AG09319 (cell line): ENCODE measurements around the gene ENOX2.

Experiments
- DNase-seq: peaks from one replicate; pipeline ENCODE4 v3.0.0-alpha.2; 2010; ENCODE audit warnings: low read depth; ENCODE audit errors: extremely low read depth
- TF ChIP-seq, protein P1 (sequence below): IDR thresholded peaks from 2 replicates; pipeline ENCODE4 v1.5.1; 2011; ENCODE audit warnings: low read depth, mild to moderate bottlenecking, inconsistent platforms, low read length, moderate library complexity

The ENOX2 gene

DNA sequence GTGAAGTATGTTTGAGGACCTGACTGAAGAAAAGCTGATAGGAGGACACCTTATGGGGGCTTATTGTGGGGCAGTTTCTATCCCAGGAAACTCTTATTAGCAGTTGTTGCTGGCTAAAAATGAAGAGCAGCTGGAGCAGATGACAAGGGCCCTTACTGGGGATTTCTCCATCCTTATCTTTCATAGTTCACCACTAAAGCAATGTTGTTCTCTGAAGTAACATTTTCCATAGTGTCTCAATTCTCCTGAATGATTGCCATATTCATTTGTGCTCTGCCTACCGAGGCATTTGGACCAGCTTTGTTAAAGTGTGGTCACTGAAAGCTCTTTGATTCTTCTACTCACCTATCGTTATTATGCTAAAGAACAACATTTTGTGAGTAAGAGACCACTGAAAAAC, 7.7 kb downstream of the ENOX2 start:
- TF ChIP-seq, protein P1, sequence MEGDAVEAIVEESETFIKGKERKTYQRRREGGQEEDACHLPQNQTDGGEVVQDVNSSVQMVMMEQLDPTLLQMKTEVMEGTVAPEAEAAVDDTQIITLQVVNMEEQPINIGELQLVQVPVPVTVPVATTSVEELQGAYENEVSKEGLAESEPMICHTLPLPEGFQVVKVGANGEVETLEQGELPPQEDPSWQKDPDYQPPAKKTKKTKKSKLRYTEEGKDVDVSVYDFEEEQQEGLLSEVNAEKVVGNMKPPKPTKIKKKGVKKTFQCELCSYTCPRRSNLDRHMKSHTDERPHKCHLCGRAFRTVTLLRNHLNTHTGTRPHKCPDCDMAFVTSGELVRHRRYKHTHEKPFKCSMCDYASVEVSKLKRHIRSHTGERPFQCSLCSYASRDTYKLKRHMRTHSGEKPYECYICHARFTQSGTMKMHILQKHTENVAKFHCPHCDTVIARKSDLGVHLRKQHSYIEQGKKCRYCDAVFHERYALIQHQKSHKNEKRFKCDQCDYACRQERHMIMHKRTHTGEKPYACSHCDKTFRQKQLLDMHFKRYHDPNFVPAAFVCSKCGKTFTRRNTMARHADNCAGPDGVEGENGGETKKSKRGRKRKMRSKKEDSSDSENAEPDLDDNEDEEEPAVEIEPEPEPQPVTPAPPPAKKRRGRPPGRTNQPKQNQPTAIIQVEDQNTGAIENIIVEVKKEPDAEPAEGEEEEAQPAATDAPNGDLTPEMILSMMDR = no peak
- no peak for DNase-seq

DNA sequence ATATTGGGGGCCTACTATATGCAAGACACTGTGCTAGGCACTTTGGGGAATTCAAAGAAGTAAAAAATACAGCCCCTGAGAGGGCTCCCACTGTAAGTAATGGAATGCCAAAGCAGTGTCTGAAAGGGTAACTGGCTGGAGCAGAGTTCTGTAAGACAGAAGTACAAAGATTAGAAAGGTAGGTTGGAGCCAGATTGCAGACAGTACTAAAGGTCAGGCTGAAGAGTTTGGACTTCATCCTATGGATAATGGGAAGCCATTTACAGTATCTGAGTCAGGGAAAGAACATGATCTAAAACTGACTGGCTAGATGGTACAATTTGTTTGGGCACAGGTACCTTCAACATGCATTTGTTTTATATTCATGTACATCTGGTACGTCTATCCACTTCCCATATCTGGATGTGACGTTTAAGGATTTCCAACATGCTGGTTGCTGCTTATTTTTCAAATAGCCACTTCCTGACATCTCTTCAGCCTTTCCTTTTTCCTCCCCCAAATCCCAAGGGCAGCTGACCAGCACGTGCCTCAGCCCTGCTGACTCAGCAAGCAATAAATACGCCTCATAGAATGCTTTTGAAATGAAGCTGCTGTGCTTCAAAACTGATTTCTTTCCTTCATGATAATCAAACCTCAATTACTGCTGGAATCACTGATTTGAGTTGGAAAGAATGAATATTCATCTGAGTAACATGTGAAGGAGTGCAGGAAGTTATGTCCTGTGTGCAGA, 9.5 kb downstream of the ENOX2 start:
- TF ChIP-seq, protein P1 = no peak
- no peak for DNase-seq

DNA sequence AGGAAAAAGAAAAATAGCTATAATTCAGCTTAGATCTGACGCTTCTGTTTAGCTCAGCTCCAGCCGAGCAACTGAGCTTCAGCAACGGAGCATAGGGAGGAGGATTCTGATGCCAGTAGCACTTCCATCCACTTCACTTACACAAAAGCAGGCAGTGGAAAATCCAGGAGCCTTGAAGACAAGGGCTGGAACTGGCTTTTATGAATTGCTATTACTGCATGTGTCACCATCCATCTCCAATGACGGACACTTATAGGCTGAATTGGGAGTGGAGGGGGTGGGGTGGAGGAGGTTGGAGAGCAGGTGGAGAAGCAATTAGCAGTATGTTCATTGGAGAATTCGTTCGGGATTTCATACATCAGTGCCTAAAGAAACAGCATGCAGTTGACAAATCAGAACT, 15.6 kb downstream of the ENOX2 start:
- DNase-seq = no peak
- TF ChIP-seq, protein P1 = no peak

GRCh38 chrX:130885996-130886395, 17.0 kb downstream of the ENOX2 start:
- DNase-seq = no peak
- TF ChIP-seq, protein P1 = no peak

DNA sequence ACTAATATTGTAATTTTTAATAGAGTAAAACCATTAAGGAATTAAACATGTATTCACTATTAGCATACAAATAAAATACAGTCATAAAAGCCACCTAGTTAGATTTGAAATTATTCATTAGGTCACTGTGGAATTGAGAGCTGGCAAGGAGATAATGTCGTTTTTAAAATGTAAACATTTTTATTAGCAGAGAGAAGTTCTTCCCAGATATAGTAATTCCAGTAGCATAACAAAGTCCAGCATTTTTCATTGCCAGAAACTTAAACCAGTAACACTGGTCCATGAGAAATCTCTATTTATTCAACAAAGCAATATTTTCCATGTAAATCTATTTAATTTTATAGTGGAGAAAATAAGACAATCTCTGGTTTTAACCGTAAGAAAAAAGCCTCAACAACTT, 17.5 kb downstream of the ENOX2 start:
- TF ChIP-seq, protein P1 = no peak
- DNase-seq = no peak

DNA sequence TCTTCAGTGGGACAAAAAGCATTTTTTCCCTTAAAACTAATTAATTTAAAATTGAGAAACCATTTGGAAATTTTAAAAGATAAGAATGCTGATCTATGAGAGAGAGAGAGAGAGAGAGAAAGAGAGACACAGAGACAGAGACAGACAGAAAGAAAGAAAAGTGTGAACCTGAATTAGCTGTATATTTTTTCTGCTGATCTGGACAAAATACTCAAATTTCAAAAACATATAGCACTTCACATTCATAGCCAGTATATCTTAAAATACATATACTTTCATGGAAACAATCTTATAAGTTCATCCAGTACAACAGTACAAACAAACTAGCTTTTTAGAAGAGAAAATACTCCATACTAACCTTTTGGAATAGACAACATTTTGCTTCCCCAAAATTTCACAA, 18.4 kb downstream of the ENOX2 start:
- TF ChIP-seq, protein P1 = no peak
- DNase-seq = no peak

GRCh38 chrX:130879869-130880268, 23.1 kb downstream of the ENOX2 start:
- DNase-seq = no peak

More at GRCh38 chrX:130879869-130880268, 23.1 kb downstream of the ENOX2 start:
- TF ChIP-seq, protein P1 = no peak
